NCI-H146 treated with DMSO at 0.1 percent for 48 hours (cell line): ENCODE measurements around the gene KDM5B.
"Not testable (repeated sequence)": the region's sequence is repeated elsewhere in the genome, so short reads cannot be mapped to it uniquely, and the experiment has no call there.

Source experiments
- DNase-seq: peaks from one replicate; lab custom pipeline; 2025; ENCODE audit not compliant: unreplicated experiment; lab: John Stamatoyannopoulos, UW

Gene KDM5B

GRCh38 chr1:202794051-202794740 lies 14.0 kb downstream of the KDM5B start:
- no peak for DNase-seq

- no peak for DNase-seq
Measured at GRCh38 chr1:202791077-202791747, 17.0 kb downstream of the KDM5B start.

DNA sequence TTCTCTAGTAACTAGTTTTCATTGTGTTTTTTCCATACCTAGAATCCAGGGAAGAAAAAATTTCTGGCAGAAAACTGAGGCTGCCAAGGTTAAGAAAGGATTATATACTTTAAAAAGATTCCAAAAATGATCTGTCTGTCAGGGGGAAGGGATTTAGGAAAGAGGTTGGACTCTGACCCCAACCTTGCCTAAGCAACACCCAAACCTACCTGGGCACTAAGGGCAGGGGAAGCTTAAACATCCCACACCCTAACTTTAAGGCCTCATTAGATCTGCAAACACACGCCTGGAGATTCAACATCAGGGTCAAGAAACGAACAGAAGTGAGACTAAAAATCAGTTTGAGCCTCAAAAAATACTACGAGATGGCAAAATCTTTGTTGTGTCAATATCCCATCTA lies 19.4 kb downstream of the KDM5B start:
- DNase-seq, result no peak

- DNase-seq, result no peak
Measured at GRCh38 chr1:202786804-202787203, 21.4 kb downstream of the KDM5B start.

DNA sequence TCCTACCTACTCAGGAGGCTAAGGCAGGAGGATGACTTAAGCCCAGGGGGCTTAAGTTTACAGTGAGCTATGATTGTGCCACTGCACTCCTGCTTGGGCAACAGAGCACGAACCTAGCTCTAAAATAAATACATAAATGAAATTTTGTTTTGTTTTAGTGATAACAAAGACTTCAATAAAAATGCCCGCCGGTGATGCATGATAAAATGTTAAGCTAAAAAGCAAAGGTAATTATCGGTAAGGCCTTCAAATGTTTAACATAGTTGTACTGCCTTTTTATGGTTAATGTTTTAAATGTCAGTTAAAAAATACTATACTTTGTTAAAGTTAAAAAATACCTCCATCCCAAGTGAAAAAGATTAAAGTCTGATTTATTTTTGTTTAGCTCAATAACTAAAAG lies 27.0 kb downstream of the KDM5B start:
- DNase-seq, result no peak

DNA sequence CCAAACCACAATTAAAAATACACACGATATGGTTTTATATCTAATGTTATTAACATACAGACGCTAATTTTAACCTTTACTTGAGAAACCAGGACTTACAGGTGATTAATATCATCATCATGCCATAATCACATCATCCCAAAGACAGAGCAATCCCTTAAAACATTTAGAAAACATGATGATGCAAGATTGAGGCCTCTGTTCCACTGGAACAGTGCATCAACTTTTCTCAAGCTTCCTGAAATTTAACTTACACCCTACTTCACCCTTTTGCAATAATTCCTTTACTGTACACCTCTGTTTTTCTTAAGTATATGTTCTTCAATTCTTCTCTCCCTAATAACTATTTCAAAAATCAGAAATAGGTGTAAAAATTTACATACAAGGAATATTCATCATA lies 38.1 kb downstream of the KDM5B start:
- DNase-seq, result no peak

GRCh38 chr1:202765721-202766120 lies 42.5 kb downstream of the KDM5B start:
- no peak for DNase-seq

DNA sequence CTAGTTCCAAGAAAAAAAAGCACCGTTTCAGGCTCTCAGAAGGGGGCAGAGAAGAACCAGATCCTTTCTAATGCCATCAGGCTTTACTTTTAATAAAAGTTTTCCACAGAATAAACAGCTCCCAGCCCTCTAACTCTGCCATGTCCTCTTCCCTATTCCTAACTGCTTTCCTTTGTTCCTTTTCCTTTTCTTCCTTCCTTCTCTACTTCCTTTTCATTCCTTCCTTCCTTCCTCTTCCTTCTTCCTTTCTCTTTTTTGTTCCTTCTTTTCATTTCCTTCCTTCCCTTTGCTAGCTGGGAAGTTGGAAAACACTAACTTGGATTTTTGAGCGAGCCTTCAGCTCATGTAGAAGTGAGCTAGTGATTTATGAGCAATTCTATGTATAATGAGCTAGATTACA lies 46.2 kb downstream of the KDM5B start:
- DNase-seq, result no peak

GRCh38 chr1:202760589-202760988 lies 47.6 kb downstream of the KDM5B start:
- no peak for DNase-seq

- DNase-seq, result no peak
Measured at GRCh38 chr1:202756391-202756790, 51.8 kb downstream of the KDM5B start.

DNA sequence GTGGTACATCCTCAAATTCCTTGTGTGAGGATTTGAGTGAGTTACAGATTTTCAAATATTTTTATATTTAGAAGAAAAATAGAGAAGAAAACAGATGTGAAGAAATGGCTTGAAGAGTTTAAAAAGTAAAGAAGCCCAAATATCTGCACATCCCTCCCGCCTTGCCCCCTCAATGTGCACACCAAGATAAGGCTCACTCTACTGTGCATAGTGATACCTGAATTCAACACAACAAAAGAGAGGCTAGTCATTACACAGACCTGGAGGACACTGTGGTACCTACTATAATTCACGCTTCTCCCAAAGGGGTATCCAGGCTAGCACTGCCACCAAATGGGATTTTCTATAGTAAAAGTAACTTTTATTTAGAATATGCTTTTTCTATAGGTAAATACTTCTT lies 53.9 kb downstream of the KDM5B start:
- DNase-seq, result no peak

GRCh38 chr1:202752774-202753173 lies 55.4 kb downstream of the KDM5B start:
- no peak for DNase-seq

DNA sequence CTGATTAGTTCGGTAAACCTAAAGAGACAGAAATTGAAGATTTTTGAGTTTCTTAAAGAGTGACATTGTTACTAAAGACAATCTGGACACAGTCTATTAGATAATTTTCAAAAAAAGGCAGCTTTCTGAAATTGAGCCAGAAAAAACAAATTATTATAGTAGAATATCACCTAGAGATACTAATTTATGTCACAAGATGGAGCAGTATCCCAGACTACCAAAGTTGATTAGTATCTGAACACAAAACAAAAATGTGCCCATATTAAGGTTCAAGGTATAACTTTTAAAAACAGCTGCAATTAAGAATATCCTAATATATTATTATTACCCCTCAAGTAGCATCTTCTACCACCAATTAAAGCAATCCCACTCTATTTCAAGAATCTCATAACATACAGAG lies 57.5 kb downstream of the KDM5B start:
- no peak for DNase-seq

- no peak for DNase-seq
Measured at GRCh38 chr1:202750024-202750423, 58.2 kb downstream of the KDM5B start.

DNA sequence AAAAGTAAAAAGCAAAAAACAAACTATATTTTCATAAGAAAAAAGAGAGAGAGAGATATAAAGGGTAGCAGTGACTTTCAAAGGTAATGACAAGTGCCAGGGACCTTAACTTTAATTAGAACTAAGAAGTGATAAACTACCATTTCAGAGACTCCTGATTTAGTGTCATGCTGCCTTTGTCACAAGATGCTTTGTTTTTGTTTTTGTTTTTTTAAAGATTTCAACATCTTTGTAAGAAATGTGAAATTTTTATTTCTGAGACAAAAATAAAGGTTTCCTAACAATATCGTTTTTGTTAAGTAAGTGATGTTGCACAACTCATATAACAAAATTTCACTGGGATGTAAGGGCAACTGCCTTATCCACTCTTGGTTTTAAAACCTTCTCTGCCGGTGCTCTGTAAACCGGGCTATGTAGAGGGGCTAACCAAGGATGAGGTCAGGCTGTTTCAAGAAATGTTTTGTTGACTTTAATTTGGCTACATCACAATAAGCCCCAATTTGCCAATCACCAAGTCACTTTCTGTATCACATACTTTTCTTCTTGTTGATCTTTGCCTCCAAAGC lies 62.8 kb downstream of the KDM5B start:
- DNase-seq, result no peak

DNA sequence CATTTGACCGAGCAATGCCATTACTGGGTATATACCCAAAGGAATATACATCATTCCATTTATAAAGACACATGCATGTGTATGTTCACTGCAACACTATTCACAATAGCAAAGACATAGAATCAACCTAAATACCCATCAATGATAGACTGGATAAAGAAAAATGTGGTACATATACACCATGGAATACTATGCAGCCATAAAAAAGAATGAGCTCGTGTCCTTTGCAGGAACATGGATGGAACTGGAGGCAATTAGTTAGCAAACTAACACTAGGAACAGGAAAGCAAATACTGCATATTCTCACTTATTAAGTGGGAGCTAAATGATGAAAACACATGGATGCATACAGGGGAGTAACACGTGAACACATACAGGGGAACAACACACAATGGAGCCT lies 63.5 kb downstream of the KDM5B start:
- DNase-seq, result not testable (repeated sequence)

DNA sequence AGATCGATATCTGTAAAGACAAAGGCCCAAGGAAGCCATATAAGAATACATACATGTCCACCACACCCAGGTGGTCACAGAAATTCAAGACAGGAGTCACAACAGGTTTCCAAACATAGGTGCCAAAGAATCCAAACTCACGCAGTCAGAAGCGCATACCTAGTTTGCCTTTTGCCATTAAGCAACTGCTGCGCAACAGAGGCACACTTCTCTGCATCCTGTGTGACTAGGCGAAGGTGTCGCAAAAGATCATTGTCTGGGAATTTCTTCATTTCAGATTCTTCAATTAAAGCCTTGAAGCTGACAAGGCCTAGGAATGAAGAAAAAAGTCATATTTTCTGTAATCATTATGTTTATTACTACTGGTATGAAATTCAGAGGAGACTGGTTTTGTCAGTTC lies 65.7 kb downstream of the KDM5B start:
- no peak for DNase-seq

DNA sequence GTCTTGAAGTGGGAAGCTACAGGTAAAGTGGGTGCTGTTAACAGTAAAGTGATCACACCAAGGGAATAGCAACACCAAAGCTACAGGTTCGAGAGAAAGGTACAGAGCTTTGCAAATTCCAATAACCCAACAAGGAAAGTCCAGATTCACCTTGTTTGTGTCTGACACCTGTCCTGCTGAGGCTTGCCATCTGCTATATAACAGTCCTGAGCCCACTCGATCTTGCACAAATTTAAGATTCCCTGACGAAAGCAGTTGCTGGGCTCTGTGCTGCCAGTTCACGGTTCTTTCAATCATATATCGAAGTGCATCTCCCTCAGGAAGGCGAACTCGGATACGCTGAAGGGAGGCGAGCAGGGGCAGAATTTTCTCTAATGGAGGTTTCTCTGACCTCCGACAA lies 75.0 kb downstream of the KDM5B start:
- no peak for DNase-seq

GRCh38 chr1:202728951-202729350 lies 79.3 kb downstream of the KDM5B start:
- DNase-seq, result no peak

DNA sequence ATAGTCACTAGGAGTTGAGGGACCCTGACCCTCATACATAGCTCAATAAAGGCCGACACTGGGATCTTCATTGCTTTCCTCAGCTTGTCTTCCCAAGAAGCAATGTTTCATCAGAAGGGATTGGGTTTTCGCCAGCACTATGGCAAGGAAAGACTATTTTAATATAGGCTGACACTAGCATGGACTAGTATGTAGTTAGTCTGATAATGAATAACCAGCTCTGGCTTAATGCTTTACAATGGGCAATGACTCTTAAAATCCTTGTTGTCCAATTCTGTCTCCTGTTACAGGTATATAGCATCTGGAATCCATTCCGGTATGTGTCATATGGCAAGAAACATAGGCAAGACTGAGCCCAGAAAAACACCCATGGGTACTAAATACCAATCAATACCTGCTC lies 82.7 kb downstream of the KDM5B start:
- DNase-seq, result no peak

DNA sequence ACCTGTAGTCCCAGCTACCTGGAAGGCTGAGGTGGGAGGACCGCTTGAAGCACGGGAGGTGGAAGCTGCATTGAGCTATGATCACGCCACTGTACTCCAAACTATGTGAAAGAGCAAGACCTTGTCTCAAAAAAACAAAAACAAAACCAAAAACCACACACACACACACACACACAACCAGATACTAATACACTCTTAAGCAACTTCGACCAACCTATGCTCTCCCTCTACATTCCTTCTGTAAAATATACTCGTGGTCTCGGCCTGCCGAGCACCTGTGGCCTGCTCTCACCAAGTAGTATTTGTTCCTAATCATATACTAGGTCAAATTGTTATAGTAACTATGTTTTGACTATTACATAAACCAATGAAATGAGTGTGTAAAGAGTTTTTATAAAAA lies 84.5 kb downstream of the KDM5B start:
- DNase-seq, result no peak

DNA sequence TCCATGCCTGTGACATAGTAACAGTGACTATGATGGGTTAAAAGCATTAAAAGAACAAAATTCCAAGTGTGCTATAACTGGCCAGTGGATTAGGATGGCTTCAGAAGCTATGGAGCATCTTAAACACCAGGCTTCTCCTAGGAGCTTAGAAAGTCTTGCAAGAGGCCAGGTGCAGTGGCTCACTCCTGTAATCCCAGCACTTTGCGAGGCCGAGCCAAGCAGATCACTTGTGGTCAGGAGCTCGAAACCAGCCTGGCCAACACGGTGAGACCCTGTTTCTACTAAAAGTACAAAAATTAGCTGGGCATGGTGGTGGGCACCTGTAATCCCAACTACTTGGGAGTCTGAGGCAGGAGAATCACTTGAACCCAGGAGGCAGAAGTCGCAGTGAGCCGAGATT lies 85.2 kb downstream of the KDM5B start:
- DNase-seq, result not testable (repeated sequence)

DNA sequence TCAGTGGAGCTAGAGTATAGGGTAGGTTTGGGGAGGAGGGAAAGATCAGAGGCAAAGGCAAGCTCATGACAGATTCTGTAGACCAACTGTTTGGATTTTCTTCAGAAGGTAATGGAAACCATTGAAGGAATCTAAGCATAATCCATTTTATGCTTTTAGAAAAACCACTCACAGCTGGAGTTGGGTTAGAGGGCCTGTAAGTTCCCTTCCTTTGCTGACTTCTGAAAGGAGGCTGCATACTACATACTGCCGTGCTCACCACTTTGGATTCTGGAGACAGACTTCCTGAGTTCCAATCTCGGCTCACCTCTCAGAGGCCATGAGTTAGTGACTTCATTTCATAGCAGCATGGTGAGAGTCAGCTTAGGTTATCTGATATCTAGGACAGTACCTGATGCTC lies 91.6 kb downstream of the KDM5B start:
- no peak for DNase-seq
